HG02852 (cell line): ENCODE measurements around the gene HSD17B10.
"Not testable (repeated sequence)": the region's sequence is repeated elsewhere in the genome, so short reads cannot be mapped to it uniquely, and the experiment has no call there.

Experiments
- ATAC-seq: cut with Tn5 transposase; IDR thresholded peaks from one replicate; pipeline ENCODE4 v1.9.1; 2021; ENCODE audit warnings: mild to moderate bottlenecking, moderate library complexity; ENCODE audit not compliant: unreplicated experiment

The HSD17B10 gene

DNA sequence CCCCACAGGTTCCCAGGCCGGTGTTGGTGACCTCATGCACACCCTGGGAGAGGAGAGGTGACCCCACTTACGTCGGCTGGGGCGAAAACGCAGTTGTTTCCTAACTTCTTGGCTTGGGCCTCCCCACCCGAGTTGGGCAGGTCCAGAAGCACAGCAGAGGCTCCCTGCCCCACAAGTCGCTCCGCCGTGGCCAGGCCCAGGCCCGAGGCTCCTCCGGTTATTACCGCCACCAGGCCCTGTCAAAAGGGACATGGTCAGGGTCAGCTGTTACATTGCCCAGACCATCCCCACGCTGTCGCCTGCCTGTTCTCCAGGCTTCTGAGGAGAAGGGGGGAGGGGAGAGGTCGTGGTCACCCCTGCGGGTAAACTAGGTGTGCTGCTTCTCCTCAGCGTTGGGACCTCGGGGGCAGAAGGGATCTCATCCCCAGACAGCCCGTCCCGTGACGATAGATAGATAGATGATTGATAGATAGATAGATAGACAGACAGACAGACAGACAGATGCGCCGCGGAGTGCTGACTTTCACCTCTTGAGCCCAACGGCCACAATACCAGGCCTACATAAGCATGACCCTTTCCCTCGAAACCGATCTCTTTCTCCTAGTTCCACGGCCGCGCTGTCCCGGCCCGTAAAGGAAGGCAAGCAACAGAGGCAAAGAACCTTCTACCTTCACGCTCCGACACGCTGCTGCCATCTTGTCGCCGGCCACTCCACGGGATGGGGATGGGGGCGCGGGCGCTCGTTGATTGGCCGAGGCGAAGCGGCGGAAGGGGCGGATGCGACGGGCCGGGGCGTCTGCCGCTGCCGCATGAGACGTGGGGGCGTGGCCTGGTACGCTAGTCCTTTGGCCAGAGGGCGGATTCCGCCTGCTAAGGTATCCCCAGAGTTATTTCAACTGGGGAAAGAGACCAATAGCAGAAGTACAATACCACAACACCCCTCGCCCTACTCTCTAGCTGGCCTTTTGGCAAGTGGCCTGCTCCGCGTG lies at the start of gene HSD17B10:
HSD17B10 (minus strand) TSS at position 720 of the 989 bp plus-strand sequence; CDS start at position 695, 25 bp downstream.
- peak; percentile 90 for ATAC-seq

DNA sequence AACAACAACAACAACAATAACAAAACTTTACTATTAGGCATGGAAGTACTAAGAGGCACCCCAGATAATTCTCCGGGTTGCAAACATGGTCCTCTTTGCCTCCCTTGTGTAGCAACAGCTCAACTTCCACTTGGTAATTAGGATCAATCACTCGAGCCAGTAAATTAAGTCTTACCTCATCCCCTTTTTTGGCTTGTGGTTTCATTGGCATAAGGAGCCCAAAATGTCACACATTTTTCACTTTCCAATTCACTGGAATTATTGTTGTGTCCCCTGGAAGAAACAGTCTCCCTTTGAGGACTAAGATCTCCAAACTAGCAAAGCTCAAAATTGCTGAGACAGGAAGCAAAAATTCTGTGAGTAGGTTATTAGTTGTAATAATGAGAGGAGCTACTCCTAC lies 49.2 kb upstream of the HSD17B10 start:
- ATAC-seq = no peak

DNA sequence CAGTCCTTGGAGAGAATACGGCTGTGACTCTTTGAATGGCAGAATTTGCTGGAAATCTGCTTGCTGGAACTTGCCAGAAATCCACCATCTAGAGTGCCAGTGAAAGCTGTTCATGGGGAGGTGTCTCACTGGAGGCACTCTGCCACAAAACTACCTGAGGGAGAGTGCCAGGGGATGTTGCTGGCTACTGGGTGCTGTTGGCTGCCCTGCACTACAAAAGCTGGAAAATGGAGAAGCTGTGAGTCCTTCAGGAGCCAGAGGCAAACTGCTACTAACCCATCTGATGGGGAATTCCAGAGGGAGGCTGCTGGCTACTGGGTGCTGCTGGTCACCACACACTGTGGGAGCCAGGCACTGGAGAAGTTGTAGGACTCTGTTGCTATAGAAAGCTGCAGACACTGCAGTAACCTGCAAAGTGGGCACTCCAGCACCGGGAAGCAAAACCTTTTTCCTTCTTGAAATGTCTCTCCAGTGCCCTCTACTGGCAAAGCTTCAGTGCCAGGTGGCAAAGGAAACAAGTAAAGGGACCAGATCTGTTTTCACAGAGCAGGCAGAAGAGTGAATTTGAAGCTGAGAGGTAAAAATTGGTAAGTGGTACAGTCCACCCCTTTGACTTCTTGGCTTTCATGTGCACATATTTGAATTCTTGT lies 47.8 kb upstream of the HSD17B10 start:
- no peak for ATAC-seq

DNA sequence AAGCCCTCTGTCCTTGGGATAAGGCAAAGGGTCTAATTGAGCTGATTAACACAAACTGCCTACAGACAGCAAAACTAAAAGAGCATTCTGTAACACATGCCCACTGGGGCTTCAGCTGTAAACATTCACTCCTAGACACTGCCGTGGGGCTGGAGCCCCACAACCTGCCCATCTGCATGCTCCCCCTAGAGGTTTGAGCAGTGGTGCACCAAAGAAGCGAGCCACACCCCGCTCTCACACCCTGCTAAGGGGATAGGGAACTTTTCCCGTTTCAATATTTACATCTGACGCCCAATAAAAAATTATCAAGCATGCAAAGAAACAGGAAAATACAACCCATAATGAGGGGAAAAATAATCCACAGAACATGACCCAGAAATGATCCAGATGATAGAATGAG lies 46.9 kb upstream of the HSD17B10 start:
- ATAC-seq = no peak

DNA sequence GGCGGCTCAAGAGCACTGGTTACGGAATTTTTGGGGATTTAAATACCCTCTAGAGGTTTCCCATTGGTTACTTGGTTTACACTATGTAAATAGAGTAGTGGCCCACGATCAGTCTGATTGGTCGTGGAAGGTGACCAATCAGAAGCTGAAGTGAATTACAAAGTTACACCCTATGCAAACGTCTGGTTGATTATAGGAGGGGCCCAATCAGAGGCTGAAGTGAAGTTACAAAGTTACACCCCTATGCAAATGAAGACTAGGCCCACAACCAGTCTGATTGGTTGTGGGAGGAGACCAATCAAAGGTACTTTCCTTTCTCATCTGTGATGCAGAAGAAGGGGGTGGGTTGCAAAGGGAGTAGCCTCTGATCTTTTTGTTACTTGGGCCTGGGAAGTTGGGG lies 45.1 kb upstream of the HSD17B10 start:
- no peak for ATAC-seq

DNA sequence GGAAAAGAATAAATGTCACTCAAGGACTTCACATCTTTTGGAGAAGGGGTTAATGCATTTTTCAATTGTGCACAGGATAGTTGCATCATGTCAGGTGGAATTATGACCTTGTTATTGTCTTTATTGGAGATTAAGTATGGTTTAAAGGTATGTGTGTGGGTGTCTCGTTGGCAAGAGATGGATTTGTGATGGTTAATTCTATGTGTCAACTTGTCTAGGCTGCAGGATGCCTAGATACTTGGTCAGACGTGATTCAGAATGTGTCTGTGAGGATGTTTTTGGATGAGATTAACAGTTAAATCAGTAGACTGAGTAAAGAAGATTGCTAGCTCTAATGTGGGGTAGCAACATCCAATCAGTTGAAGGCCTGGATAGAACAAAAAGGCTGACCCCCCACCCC lies 42.2 kb upstream of the HSD17B10 start:
- no peak for ATAC-seq

DNA sequence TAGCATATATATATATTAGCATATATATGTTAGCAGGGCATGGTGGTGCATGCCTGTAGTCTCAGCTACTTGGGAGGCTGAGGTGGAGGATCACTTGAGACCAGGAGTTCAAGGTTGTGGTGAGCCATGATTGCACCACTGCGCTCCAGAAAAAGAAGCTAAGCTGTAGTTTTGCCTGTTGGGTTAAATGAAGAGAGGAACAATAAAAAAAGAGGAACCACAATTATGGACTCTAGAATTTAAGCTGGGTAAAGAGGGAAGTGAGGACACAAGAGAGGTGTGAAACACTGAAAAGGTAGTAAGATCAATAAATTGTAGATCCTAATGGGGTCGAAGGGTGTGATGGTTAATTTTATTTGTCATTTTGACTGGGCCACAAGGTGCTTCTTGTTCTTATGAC lies 40.5 kb upstream of the HSD17B10 start:
- no peak for ATAC-seq

DNA sequence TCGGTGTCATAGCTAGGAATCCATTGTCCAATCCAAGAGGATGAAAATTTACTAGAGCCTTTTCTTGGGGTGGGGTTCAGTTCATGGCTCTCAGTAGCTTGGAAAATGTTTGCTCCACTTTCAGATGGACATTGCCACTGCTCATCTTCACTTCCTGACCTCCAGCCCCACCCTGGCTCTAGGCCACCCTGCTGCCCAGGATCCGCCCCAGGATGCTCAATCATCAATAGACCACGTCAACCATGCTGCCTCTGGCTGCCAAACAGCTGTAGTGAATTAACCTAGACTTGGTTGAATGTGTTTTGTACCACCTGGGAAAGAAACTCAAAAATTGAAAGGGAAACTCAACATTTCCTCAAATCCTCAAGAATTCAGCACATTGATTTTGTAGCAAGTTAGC lies 37.2 kb upstream of the HSD17B10 start:
- no peak for ATAC-seq

DNA sequence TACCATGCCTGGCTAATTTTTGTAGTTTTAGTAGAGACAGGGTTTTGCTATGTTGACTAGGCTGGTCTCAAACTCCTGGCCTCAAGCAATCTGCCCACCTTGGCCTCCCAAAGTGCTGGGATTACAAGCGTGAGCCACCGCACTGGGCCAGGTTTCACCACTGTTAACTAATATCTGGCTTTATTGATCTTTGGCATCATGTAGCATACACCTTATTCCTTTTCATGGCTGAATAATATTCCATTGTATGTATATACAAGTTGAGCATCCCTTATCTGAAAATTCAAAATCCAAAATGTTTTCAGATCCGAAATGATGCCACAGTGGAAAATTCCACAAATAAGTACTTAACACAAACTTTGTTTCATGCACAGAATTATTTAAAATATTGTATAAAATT lies 34.5 kb upstream of the HSD17B10 start:
- not testable (repeated sequence) for ATAC-seq

DNA sequence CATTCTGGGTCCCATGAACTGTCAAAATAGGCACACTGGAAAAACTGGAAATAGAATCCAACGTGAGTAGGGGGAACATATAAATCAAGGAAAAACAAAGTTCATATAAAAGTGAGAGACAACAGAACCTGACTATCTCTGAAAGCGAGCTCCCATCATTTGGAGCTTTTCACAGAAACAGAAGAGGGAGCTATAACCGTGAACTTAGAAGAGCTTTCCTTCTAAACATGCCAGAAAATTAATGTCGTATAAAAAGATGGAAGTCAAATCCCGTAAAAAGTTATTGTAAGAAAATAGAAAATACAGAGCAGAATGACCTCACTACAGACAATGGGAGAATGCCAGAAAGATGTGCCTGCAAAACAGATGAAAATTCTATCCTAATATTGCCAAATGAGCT lies 23.9 kb upstream of the HSD17B10 start:
- no peak for ATAC-seq

DNA sequence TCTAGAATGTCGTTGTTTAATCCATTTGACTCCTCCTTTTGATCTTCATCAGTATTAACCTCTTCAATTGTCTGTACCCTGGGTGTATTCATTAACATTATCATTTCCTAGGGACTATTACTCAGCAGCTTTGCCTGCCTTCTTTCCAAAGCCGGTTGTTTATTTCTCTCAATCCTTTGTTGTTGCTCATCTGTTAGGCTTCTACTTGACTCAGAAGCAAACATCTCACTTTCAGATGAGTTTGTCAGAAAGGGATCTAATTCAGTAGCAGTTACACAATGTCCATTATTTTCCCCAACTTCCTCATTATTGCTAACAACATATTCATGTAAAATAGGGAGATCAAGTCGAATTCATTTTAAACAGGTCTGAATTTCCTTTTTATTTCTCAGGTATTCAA lies 22.1 kb upstream of the HSD17B10 start:
- no peak for ATAC-seq

DNA sequence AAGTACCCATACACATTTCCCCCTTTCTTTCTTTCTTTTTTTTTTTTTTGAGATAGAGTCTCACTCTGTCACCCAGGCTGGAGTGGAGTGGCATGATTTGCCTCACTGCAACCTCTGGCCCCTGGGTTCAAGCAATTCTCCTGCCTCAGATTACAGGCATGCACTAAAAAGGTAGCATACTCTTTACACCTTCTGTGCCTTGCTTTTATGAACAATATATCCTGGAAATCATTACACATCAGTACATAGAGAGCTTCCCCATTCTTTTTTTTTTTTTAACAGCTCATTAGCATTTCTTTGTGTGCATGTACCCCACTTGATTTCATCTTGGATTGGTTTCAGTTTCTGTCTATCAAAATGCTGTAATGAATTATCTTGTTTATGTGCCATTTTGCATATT lies 18.6 kb upstream of the HSD17B10 start:
- ATAC-seq = no peak

DNA sequence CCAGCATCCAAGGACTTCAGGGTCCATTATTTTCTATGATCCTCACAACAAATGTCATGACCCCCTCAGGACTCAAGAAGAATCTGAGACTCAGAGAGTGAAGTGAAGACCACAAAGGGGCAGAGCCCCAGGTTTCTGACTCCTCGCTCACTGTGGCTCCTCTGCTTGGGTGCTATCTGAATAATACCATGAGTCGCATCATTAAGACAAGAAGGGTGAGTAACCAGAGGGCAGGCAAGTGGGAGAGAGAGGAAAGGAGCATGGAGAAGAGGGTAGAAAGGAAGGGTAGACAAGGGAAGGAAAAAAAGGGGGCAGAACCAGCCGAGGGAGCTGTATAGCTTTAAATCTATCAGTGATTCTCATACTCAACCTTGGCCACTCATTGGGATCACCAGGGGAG lies 15.5 kb upstream of the HSD17B10 start:
- no peak for ATAC-seq

DNA sequence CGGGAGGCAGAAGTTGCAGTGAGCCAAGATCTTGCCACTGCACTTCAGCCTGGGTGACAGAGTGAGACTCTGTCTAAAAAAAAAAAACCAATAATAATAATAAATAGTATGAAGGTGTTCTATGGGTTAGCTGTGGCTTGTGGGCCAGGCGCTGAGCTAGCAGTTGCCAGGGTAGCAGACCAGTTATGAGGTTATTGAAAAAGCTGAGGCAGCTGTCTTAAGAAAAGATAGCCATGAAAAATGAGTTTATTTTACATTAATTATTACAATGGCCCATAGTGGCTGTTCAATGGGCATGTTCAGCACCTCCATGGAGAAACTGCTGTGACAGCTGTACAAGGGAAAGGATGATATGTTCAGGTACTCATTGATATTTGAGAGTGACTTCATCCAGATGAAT lies 13.3 kb upstream of the HSD17B10 start:
- ATAC-seq = no peak

DNA sequence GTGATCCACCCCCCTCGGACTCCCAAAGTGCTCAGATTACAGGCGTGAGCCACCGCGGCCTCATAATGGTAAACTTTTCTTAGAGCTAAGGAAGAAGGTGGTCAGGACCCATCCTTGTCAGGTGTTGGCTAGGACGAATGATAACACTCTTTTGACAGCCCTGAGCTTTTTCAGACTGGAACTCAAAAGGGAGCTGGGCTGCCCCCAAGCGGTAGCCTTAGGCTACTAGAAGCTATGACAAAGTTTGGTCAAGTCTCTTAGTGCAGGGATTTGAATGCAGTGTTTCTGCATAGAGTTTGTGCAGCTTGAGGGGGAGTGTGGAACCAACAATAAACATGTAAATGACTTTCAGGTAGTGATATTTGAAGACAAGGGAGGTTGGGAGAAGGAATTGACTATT lies 11.8 kb upstream of the HSD17B10 start:
- ATAC-seq = no peak

DNA sequence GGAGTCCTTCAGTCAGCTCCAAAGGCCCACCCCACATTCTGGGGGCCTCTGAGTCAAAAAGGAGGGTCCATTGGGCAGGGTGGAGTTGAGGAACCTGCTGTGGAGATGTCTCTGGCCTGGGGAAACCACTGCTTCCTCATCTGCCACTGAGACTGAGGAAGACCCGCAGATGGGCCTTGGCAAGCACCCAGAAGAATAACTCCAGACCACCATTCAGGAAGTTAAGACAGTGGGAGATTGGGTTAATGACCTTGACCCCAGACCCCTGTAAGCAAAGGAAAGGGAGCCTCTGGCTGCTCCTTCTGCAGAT lies 8.1 kb upstream of the HSD17B10 start:
- no peak for ATAC-seq

DNA sequence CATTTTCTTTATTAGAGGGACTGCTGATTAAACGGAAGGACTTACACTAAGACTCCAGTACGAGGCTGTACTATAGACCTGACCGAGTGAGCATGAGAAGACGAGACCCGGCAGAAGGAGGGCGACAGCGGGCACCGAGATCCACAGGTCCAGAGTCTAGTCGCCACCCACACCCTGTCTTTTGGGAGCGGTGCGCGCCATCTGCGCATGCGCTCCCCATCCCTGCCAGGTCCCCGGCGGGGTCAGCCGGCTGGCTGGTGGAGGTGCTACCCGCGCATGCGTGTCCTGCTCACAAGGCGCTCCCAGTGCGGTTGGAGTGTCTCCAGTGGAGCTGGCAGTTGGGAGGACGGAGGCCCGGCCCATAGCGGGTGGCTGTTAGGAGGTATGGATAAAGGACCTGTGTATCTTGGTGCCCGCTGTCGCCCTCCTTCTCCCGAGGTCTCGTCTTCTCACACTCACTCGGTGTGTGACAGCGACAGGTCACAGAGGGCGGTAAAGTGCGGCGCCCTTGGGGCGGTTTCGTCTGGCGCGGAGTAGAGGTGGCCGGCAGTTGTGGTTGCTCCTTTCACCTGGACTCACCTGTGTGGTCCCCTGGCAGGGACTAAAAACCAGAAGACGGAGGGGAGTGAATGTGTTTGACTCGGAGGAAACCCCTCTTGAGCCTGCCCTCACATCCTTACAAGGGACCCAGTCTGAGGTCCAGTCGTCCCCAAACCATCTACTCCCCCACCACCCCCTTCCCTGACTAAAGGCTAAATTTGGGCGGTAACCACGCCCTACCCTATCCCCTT lies 7.6 kb upstream of the HSD17B10 start:
- ATAC-seq = peak; percentile 72

DNA sequence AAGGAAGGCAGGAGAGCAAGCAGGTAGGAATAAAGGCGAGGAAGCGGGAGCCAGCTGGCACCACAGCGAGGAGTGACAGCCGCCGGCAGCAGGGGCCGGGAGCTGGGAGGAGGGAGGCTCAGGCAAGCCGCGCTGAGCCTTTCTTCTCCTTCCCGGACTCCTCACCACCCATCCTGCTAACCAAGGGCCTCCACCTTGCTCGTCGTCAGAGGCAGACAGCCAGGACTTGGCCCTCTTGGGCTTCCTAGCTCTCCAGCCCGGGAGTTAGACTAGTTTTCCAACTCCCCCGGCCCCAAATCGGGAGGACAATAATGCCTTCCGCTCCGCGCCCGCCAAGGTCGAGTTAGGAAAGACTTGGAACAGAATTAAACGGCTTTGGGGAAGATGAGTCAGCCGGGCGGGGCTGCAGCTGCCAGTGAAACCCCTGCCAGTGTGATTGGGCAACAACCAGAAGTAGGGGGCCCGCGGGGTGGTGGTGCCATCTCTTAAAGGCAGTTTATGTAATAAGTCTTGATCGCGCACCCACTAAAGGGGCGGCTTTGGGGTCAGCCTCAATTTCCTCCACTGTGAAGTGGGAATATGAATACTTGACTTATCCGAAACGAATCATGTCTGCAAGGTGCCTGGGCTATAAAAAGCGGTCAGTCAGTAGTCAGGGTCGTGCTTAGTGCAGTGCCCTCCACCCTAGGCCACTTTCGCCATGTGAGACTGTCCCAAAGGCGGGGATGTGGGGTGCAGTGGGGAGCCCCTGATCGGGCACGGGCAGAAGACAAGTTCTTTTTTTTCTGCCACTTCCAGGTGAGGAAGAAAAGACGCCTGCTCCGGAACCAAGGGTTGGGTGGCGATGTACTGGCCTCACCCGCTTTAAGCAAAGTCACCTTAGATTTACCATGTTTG lies 6.7 kb upstream of the HSD17B10 start:
- no peak for ATAC-seq

DNA sequence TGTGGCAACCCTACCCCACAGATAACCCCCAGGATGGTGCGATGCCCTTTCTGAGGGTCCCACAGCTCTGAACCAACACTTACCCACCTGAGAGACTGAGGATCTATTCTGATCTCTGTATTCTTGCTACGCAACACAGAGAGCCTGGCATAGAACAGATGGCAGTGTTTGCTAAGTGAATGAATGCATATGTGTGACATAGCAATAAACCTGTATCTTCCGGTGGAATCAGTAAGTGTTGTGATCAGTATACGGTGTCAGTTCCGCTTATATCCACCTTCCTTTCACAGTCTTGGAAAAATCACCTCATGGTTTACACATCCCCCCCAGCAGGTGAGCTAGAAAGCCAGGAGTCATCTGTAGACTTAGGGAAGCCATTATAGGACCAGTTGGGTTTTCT lies 5.9 kb upstream of the HSD17B10 start:
- ATAC-seq = no peak

DNA sequence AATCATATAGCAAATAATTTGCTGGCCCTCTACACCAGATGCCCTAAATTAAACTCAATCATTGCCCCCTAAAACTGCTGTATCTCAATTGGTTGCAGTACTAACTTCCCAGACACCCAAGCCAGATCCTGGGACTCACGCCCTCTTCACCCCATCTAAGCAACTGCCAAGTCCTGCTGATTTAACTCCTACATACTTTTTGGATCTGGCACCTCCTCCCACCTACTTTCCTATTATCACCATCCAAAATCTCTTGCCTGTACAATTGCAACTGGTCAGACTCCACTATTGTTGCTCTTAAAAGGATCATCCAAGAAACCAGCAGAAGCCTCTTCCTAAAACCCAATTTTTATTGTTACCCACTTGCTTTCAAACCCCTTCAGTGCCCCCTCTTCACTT lies 4.7 kb upstream of the HSD17B10 start:
- no peak for ATAC-seq
